Liver (tissue), 9 donors: Measurements from ENCODE around the gene FER. TPM values are rescaled to one million over a fixed set of nuclear protein-coding genes. Genes with fewer than 3 reads are reported as not detected.

Experiments
- DNase-seq: peaks from one replicate; pipeline ENCODE4 v3.0.0-alpha.2; 2017; ENCODE audit warnings: low spot score
- H3K27ac ChIP-seq, 2 donors: one replicate each; pipeline ENCODE4 v1.7.0; 2013; ENCODE audit warnings: inconsistent platforms in 2 of 2, low read length in 2 of 2, control low read depth in 1 of 2, low read depth in 1 of 2, mild to moderate bottlenecking in 1 of 2
- H3K27me3 ChIP-seq, 4 donors: one replicate each; pipeline versions ENCODE4 v1.6.1 to v1.7.0; 2013; ENCODE audit warnings: low read length in 3 of 4, inconsistent platforms in 1 of 4, mild to moderate bottlenecking in 1 of 4, moderate library complexity in 1 of 4; ENCODE audit not compliant: control insufficient read depth in 4 of 4, insufficient read depth in 4 of 4
- H3K36me3 ChIP-seq, 4 donors: one replicate each; pipeline versions ENCODE4 v1.6.1 to v1.7.0; 2013; ENCODE audit warnings: low read length in 3 of 4, mild to moderate bottlenecking in 3 of 4, low read depth in 1 of 4, moderate library complexity in 1 of 4; ENCODE audit not compliant: control insufficient read depth in 4 of 4, insufficient read depth in 3 of 4
- H3K4me1 ChIP-seq, 4 donors: one replicate each; pipeline versions ENCODE4 v1.6.1 to v1.7.0; 2013; ENCODE audit warnings: low read length in 3 of 4, mild to moderate bottlenecking in 3 of 4, moderate library complexity in 1 of 4; ENCODE audit not compliant: control insufficient read depth in 4 of 4, insufficient read depth in 4 of 4
- H3K4me3 ChIP-seq, 3 donors: one replicate each; pipeline versions ENCODE4 v1.6.1 to v1.7.0; 2013; ENCODE audit warnings: low read length in 3 of 3, control low read depth in 1 of 3, low read depth in 1 of 3, mild to moderate bottlenecking in 1 of 3
- H3K9ac ChIP-seq, 2 donors: one replicate each; pipeline ENCODE4 v1.7.0; 2013; ENCODE audit warnings: low read length in 2 of 2, mild to moderate bottlenecking in 2 of 2, moderate library complexity in 2 of 2, control low read depth in 1 of 2, low read depth in 1 of 2
- H3K9me3 ChIP-seq, 4 donors: one replicate each; pipeline versions ENCODE4 v1.6.1 to v1.7.0; 2013; ENCODE audit warnings: low read length in 3 of 4; ENCODE audit not compliant: control insufficient read depth in 4 of 4
- EGR1 ChIP-seq, 2 donors: IDR thresholded peaks; 2 replicates each; pipeline ENCODE4 v1.6.1; 2016 to 2018; ENCODE audit warnings: antibody characterized with exemption in 2 of 2, low read depth in 2 of 2
- FOXA1 ChIP-seq: IDR thresholded peaks from 2 replicates; pipeline ENCODE4 v1.6.1; 2016; ENCODE audit warnings: antibody characterized with exemption
- FOXA2 ChIP-seq: IDR thresholded peaks from 2 replicates; pipeline ENCODE4 v1.6.1; 2016; ENCODE audit warnings: antibody characterized with exemption
- GABPA ChIP-seq, 2 donors: IDR thresholded peaks in 1 of 2; conservative IDR thresholded peaks in 1 of 2; 2 replicates each; pipeline ENCODE4 v1.6.1; 2016; ENCODE audit warnings: antibody characterized with exemption in 2 of 2, mild to moderate bottlenecking in 1 of 2, moderate library complexity in 1 of 2
- HNF4G ChIP-seq: IDR thresholded peaks from 2 replicates; pipeline ENCODE4 v1.6.1; 2016; ENCODE audit warnings: antibody characterized with exemption
- JUND ChIP-seq, 2 donors: IDR thresholded peaks; 2 replicates each; pipeline ENCODE4 v1.6.1; 2016; ENCODE audit warnings: antibody characterized with exemption in 2 of 2
- NR2F2 ChIP-seq: IDR thresholded peaks from 2 replicates; pipeline ENCODE4 v1.6.1; 2016; ENCODE audit warnings: antibody characterized with exemption
- RAD21 ChIP-seq, 2 donors: IDR thresholded peaks; 2 replicates each; pipeline ENCODE4 v1.6.1; 2016; ENCODE audit warnings: antibody characterized with exemption in 2 of 2, mild to moderate bottlenecking in 2 of 2
- RXRA ChIP-seq, 2 donors: IDR thresholded peaks; 2 replicates each; pipeline ENCODE4 v1.6.1; 2017 to 2018; ENCODE audit warnings: antibody characterized with exemption in 2 of 2, mild to moderate bottlenecking in 1 of 2
- TAF1 ChIP-seq: conservative IDR thresholded peaks from 2 replicates; pipeline ENCODE4 v1.6.1; 2016; ENCODE audit warnings: antibody characterized with exemption, mild to moderate bottlenecking
- WGBS: extraction: QIAGEN DNeasy Blood & Tissue Kit; methylation state at CpG from one replicate; pipeline ENCODE4 v1.1.7; 2013; 5-methylcytosine and 5-hydroxymethylcytosine counted together
- polyA plus RNA-seq, 2 donors: library from polyadenylated mRNA; stranded (reverse) in 1 of 2; unstranded in 1 of 2; fragments of 200-250 nt in 1 of 2; fragments of >200 nt in 1 of 2; fragmentation: Nextera tagmentation in 1 of 2; extraction: Ambion mirVana in 1 of 2; gene quantifications; one replicate each; pipeline versions ENCODE4 v1.2.1 to v1.2.3, GENCODE V29; 2013 to 2015
- total RNA-seq, 2 donors: library from RNA; depleted of rRNA; stranded (reverse); fragments of >200 nt; gene quantifications; one replicate each; pipeline ENCODE4 v1.2.3, GENCODE V29; 2014
- TF ChIP-seq, protein P1 (sequence below): fragments of 150-350 bp; IDR thresholded peaks from 2 replicates; pipeline ENCODE4 v1.5.1; 2017; ENCODE audit warnings: improper control_type of control experiment, low read depth, low read length; ENCODE audit not compliant: missing input control
- TF ChIP-seq, protein P2 (sequence below): IDR thresholded peaks from 2 replicates; pipeline ENCODE4 v1.6.1; 2016; ENCODE audit warnings: antibody characterized with exemption, mild to moderate bottlenecking
- TF ChIP-seq, protein P3 (sequence below): IDR thresholded peaks from 2 replicates; pipeline ENCODE4 v1.6.1; 2016; ENCODE audit warnings: antibody characterized with exemption
- TF ChIP-seq, protein P4 (sequence below): IDR thresholded peaks from 2 replicates; pipeline ENCODE4 v1.6.1; 2016; ENCODE audit warnings: antibody characterized with exemption
- donor health status: healthy.
- donor health status: healthy.
- donor health status: healthy.
- donor health status: healthy.
- donor health status: healthy.

FER gene
- total and polyA plus RNA-seq, 4 donors: 0.83 to 9.8 (median 5.9) TPM

DNA sequence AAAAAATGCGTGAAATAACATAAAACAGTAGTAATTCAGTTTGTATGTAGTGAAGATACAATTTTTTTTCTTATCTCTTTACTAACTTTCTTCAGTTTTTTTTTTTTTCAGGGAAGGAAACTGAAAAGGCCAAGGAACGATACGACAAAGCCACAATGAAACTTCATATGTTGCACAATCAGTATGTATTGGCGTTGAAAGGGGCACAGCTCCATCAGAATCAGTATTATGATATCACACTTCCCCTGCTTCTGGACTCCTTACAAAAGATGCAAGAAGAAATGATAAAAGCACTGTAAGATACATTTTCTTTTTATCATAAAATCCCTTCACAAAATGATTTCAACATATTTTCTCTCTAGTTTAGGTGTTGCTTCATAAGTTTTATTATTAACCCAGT is 120.0 kb downstream of the FER start:
- DNase-seq: no peak
- H3K9me3 ChIP-seq: peaks cover 0 to 2% (median 0%) of the 10 kb centered on the region in 4 donors
- H3K9ac ChIP-seq: no peak overlapping the region
- WGBS: 90% methylated on average over 4 of the region's 4 CpGs
- H3K4me1 ChIP-seq: no peaks in the 10 kb centered on the region
- H3K4me3 ChIP-seq: no peak overlapping the region
- TF ChIP-seq RXRA (IDR thresholded peaks at IDR 0.05) (no peak), FOXA2 (no peak), EGR1 (IDR thresholded peaks at IDR 0.05; ENCODE audit: low read depth in 2 of 2) (no peak), NR2F2 (no peak), HNF4G (no peak), TAF1 (no peak), FOXA1 (no peak), RAD21 (IDR thresholded peaks at IDR 0.05) (no peak)
- TF ChIP-seq, protein P1, sequence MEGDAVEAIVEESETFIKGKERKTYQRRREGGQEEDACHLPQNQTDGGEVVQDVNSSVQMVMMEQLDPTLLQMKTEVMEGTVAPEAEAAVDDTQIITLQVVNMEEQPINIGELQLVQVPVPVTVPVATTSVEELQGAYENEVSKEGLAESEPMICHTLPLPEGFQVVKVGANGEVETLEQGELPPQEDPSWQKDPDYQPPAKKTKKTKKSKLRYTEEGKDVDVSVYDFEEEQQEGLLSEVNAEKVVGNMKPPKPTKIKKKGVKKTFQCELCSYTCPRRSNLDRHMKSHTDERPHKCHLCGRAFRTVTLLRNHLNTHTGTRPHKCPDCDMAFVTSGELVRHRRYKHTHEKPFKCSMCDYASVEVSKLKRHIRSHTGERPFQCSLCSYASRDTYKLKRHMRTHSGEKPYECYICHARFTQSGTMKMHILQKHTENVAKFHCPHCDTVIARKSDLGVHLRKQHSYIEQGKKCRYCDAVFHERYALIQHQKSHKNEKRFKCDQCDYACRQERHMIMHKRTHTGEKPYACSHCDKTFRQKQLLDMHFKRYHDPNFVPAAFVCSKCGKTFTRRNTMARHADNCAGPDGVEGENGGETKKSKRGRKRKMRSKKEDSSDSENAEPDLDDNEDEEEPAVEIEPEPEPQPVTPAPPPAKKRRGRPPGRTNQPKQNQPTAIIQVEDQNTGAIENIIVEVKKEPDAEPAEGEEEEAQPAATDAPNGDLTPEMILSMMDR: no peak
- TF ChIP-seq, protein P2, sequence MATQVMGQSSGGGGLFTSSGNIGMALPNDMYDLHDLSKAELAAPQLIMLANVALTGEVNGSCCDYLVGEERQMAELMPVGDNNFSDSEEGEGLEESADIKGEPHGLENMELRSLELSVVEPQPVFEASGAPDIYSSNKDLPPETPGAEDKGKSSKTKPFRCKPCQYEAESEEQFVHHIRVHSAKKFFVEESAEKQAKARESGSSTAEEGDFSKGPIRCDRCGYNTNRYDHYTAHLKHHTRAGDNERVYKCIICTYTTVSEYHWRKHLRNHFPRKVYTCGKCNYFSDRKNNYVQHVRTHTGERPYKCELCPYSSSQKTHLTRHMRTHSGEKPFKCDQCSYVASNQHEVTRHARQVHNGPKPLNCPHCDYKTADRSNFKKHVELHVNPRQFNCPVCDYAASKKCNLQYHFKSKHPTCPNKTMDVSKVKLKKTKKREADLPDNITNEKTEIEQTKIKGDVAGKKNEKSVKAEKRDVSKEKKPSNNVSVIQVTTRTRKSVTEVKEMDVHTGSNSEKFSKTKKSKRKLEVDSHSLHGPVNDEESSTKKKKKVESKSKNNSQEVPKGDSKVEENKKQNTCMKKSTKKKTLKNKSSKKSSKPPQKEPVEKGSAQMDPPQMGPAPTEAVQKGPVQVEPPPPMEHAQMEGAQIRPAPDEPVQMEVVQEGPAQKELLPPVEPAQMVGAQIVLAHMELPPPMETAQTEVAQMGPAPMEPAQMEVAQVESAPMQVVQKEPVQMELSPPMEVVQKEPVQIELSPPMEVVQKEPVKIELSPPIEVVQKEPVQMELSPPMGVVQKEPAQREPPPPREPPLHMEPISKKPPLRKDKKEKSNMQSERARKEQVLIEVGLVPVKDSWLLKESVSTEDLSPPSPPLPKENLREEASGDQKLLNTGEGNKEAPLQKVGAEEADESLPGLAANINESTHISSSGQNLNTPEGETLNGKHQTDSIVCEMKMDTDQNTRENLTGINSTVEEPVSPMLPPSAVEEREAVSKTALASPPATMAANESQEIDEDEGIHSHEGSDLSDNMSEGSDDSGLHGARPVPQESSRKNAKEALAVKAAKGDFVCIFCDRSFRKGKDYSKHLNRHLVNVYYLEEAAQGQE: no peak
- TF ChIP-seq, protein P3, sequence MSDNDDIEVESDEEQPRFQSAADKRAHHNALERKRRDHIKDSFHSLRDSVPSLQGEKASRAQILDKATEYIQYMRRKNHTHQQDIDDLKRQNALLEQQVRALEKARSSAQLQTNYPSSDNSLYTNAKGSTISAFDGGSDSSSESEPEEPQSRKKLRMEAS: no peak
- no peak overlapping the region for H3K27ac ChIP-seq
- no peaks in the 10 kb centered on the region for H3K27me3 ChIP-seq
- no peaks in the 10 kb centered on the region for H3K36me3 ChIP-seq

DNA sequence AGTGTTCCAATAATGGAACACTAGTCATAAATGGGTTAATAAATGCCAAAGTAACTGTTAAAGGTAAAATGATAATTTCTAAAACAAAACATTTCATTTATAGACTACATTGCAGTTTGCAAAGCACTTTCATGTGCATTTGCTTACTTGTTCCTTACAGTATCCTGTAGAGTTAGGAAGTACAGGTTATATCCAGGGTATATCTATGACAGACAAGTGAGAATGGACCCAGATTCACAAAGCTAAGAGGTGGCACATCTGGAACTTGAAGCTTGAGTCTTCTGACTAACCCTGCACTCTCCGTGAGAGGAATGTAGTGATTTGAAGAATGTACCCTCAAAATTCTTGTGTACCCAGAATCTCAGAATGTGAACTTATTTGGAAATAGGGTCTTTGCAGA is 121.4 kb downstream of the FER start:
- 96% methylated on average over 1 of the region's 1 CpG for WGBS
- no peak overlapping the region for H3K27ac ChIP-seq
- H3K9me3 ChIP-seq: peaks cover 0 to 2% (median 0%) of the 10 kb centered on the region in 4 donors
- no peak overlapping the region for H3K9ac ChIP-seq
- TF ChIP-seq GABPA (IDR thresholded peaks at IDR 0.05 in 1 of 2, conservative IDR thresholded peaks at IDR 0.05 in 1 of 2) (no peak), HNF4G (no peak), RXRA (IDR thresholded peaks at IDR 0.05) (no peak), EGR1 (IDR thresholded peaks at IDR 0.05; ENCODE audit: low read depth in 2 of 2) (no peak), JUND (IDR thresholded peaks at IDR 0.05) (no peak)
- TF ChIP-seq, protein P1: no peak
- TF ChIP-seq, protein P4, sequence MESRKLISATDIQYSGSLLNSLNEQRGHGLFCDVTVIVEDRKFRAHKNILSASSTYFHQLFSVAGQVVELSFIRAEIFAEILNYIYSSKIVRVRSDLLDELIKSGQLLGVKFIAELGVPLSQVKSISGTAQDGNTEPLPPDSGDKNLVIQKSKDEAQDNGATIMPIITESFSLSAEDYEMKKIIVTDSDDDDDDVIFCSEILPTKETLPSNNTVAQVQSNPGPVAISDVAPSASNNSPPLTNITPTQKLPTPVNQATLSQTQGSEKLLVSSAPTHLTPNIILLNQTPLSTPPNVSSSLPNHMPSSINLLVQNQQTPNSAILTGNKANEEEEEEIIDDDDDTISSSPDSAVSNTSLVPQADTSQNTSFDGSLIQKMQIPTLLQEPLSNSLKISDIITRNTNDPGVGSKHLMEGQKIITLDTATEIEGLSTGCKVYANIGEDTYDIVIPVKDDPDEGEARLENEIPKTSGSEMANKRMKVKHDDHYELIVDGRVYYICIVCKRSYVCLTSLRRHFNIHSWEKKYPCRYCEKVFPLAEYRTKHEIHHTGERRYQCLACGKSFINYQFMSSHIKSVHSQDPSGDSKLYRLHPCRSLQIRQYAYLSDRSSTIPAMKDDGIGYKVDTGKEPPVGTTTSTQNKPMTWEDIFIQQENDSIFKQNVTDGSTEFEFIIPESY: no peak
- no peak overlapping the region for H3K4me3 ChIP-seq
- peaks cover 0 to 3% (median 0%) of the 10 kb centered on the region in 4 donors for H3K36me3 ChIP-seq
- no peaks in the 10 kb centered on the region for H3K4me1 ChIP-seq
- no peak for DNase-seq
- H3K27me3 ChIP-seq: no peaks in the 10 kb centered on the region
